Hematopoietic multipotent progenitor cell treated with erythropoietin and hydrocortisone succinate and interleukin-3 and kit ligand, for 4 days (in vitro differentiated cells): Measurements from ENCODE around the gene SPDYE6.
"Not testable (repeated sequence)": the region's sequence is repeated elsewhere in the genome, so short reads cannot be mapped to it uniquely, and the experiment has no call there.

Experiments used
- DNase-seq: peaks from one replicate; pipeline ENCODE4 v3.0.0-alpha.2; 2015

The SPDYE6 gene

GRCh38 chr7:102313997-102314780 is 42.1 kb downstream of the SPDYE6 start:
- no peak for DNase-seq

GRCh38 chr7:102312317-102312716 is 43.9 kb downstream of the SPDYE6 start:
- no peak for DNase-seq

- no peak for DNase-seq
Observed at GRCh38 chr7:102310414-102310815, 45.8 kb downstream of the SPDYE6 start.

- peak; percentile 56 for DNase-seq
Observed at GRCh38 chr7:102306916-102307677, 49.1 kb downstream of the SPDYE6 start.

DNA sequence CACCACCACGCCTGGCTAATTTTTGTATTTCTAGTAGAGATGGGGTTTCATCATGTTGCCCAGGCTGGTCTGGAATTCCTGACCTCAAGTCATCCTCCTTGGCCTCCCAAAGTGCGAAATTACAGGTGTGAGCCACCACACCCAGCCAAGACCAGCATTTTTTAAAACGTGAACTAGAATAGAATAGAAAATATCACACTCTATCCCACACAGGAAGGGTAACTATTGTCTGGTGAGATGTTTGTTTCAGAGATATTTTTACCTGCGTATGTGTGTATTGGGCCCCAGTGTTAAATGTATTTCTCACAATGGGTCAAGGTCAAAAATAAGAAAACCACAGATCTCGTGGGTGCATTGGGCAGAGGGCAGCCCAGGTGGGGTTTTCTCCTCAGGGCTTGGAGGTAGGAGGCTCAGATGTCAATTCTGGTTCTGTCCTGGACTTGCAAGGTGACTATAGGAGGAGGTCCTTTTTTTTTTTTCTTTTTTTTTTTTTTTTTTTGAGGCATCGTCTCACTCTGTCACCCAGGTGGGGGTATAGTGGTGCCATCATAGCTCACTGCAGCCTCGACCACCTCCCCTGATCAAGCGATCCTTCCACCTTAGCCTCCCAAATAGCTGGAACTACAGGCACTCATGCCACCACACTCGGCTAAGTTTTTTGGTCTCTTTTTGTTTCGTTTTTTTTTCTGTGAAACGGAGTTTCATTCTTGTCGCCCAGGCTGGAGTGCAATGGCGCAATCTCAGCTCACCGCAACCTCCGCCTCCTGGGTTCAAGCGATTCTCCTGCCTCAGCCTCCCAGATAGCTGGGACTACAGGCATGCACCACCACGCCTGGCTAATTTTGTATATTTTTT is 50.6 kb downstream of the SPDYE6 start:
- DNase-seq = no peak

DNA sequence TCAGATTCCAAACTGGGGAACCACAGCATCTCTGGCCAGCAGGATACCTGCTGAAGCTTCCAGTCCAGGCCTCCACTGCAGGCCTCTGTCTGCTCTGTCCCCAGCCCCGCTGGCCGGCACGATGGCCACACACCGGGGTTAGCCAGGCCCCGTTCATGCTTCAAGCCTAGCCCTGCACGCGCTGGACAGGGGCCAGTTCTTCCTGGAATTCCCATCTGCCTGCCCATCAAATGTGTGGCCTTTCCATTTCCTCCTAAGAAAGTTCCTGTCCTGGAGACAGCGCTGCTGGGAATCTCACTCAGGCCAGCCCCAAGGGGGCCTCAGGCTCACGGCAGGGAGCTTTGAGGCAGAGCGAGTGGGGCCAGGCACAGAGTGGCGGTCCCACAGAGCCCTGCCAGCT is 51.6 kb downstream of the SPDYE6 start:
- DNase-seq = no peak

DNA sequence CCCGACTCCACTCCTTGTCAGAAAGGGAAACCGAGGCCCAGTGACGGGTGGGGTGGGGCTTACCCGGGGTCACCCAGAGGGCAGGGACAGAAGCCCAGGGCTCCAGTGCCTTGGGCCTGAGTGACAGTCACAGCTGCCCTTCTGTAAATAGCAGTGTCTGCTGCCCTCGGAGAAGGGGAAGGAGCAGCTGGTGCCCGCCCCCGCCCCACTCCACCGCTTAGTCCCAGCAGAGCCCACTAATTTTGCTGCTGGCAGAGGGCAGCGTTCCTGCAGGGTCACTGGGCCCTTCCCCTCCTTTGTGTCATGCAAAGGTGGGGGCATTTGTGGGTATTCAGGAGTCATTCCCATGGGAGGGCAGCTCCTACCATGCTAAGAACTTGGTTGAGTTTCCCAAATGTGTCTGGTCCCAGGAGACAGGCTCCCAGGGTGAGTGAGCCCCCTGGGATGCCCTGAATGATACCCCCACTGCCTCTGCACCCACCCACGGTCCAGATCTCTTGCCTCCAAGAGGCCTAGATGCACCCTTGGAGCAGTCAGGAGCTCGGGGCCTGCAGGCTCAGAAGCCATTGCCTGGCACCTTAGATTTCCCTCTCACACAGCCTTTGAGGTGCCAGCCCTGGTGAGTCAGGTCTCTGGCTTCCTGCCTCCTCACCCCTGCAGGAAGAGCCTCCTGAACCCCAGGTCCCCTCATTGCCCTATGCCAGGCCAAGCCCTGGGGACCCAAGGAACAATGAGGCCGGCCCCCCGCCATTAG is 52.4 kb downstream of the SPDYE6 start:
- no peak for DNase-seq

DNA sequence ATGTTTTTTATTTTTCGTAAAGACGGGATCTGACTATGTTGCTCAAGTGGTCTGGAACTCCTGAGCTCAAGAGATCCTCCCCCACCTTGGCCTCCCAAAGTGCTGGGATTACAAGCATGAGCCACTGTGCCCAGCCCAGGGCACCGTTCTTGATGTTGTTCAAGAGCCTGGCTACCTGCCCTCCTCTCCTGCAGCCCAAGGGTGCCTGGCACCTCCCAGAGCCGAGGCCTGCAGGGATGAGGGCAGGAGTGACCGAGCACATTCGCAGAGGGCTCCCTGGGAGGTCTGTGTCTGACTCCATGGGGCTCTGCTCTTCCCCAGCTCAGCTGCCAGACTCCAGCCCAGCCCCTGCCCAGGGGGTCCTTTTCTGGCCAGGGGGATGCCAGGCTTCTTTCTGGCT is 54.2 kb downstream of the SPDYE6 start:
- DNase-seq = no peak

DNA sequence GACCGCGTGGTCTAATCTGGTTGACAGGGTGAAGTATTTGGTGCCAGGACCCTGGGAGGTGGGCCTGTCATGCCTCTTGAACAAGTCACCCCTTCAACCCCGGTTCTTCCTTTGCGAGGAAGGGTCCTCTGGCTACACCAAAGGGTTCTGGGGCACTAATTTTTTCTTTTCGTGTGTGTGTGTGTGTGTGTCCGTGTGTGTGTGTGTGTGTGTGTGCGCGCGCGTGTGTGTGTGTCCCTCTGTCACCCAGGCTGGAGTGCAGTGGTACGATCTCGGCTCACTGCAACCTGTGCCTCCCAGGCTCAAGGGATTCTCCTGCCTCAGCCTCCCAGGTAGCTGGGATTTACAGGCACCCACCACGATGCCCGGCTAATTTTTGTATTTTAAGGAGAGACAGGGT is 54.9 kb downstream of the SPDYE6 start:
- not testable (repeated sequence) for DNase-seq

GRCh38 chr7:102300643-102301221 is 55.5 kb downstream of the SPDYE6 start:
- no peak for DNase-seq

DNA sequence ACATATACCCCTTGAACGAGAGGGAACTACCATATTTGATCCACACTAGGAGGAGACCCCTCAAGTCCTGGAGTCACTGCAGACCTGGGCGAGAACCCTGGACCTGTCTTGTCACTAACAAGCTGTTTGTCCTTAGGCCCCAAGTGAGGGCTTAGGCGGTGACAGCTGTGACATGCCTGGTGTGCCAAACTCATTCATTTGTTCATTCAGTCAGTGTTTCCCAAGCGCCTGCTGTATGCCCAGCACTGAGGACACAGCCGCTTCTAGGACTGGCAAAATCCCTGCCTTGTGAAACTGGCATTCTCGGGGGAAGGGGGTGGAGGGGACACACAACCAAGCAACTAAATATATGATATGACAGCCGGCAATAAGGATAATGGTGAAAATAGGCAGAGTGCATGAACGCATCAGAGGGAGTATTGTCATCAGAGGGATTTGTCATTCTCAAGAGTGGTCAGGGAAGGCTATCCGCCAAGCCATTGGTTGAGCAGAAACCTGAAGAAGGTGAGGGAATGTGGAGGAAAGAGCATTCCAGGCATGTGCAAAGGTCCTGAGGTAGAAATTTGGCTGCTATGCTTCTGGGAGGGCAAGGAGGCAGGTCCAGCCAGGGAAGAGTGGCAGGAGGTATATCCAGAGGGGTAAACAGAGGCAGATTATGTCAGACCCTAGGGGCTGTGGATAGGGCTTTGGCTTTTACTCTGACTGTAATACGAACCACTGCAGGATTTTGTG is 58.6 kb downstream of the SPDYE6 start:
- no peak for DNase-seq

- DNase-seq = no peak
Observed at GRCh38 chr7:102296514-102296913, 59.7 kb downstream of the SPDYE6 start.

GRCh38 chr7:102296179-102296438 is 60.1 kb downstream of the SPDYE6 start:
- DNase-seq = no peak
